NCI-H446 (cell line): Measurements from ENCODE around the gene UQCC5.

Experiments used
- DNase-seq, 2 experiments: peaks; one replicate each; lab custom pipeline; 2025; lab: John Stamatoyannopoulos, UW

UQCC5 gene

DNA sequence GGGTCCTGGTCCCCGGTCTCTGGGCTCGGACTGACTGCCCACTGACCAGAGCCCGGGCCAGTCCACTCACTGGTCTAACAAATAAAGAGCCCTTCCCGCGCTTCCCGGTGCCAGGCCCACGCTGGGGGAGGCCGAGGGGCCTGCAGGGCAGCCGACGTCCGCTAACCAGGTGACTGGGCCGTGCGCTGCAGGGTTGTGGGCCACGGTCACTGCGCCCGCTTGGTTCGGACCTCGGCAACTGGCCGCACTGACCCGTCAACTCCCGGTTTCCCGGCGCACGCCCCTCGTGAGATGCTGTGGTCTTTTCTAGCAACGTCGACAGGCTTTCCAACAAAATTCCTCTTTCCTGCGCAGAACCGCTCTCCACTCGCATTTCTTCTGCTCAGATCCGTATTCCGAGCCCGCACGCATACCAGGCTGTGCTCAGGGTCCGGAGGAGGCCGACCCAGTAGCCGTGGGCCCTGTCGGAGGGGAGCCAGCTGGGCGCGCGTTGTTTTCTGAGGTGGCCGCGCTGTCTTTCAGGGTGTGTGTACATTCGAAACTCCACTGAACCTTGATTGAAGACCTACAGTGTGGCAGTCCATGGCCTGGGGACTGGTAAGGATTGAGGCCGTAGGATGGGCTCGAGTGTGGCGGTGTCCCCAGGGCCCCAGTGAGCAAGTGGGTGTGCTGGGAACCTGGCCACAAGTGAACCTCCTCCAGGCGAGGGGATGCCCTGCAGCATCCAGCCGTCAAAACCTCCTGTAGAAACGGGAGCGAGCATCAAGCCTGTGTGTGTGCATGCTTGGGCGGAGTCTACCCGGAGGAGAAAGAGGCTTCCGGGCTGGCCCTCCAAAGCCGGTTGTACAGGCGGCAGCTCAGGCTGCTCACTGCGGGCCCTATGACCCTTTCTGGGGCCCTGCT lies 1.9 kb upstream of the UQCC5 start:
- no peak for DNase-seq

- no peak for DNase-seq
These were observed 844 bp upstream of the UQCC5 start for GRCh38 chr3:52535411-52536111.

DNA sequence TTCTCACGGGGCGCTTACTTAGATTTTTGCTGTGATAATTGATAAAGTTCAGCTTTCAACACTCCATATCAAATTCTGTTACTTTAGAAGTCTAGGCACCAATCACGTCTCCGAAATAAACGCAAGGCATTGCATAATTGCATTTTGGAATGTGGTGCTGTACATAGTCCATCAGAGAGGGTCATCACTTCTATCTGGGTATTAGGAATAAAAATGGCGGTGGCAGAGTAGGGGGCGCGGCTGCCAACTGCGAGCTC lies 365 bp upstream of the UQCC5 start:
- no peak for DNase-seq

- no peak for DNase-seq
These were observed 788 bp downstream of the UQCC5 start for GRCh38 chr3:52537165-52537620.

GRCh38 chr3:52537726-52538421 lies 1.5 kb downstream of the UQCC5 start:
- DNase-seq: no peak

DNA sequence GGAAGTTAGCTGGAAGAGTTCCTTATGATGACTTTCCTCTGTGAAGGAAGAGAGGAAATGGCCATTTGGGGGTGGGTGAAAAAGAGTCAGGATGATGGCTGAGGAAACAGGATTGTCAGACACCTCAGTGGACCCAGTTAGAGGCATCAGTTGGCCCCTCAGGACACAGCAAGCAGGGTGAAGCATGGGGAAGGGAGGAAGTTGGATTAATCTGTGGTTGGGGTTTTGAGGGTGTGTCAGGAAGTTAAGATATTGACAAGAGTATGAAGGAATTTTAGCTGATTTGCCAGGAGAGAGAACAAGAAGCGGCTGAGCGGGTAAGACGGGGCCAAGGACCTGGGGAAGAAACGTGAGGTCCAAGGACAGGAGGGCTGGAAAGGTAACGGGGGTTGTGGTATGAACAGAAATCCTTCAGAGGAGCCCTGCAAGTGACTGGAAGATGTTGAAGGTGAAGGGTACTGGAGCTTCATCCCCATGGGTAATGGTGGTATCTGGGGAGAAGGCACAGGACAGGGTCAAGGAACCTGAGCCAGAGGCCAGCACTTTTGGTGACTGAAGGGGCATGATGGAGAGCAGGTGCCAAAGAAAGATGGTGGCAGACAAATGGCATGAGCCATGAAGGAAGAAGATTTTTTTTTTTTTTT lies 2.7 kb downstream of the UQCC5 start:
- no peak for DNase-seq

GRCh38 chr3:52541050-52541449 lies 4.6 kb downstream of the UQCC5 start:
- no peak for DNase-seq

DNA sequence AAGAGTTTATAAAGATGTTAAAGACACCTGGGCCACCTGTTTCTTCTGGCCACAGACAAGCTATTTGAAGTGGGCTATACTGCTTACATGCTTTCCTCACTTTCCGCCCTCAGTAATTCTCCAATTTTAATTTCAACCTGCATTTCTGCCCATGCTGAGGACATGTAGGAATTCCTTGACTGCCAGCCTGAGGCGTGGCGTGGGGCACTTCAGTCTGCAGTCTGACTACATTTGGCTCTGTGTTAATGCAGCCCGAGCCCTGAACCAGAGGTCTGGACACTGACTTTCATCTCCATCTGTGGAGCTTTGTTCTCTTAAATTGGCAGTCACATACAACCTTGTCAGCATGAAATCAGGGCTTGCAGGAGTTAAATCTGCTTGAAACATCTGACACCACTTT lies 8.5 kb downstream of the UQCC5 start:
- DNase-seq: no peak

GRCh38 chr3:52546111-52546901 lies 9.9 kb downstream of the UQCC5 start:
- no peak for DNase-seq

DNA sequence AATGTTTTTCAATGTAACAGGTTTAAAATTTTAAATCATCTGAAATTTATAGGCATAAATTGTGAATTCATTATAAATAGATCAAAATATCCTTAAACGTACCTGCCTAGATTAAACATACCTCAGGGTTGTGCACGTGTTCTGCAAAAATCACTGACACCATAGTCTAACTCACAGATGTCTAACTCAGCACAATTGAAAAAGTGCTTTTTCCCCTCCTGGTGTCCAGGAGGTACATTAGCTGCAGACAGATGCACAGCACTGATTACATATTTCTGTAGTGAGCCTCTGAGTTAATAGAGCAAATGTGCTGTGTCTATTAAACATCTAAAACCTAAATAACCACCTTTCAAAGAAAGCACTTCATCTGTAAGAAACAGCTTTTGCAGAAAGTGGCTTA lies 10.7 kb downstream of the UQCC5 start:
- no peak for DNase-seq

DNA sequence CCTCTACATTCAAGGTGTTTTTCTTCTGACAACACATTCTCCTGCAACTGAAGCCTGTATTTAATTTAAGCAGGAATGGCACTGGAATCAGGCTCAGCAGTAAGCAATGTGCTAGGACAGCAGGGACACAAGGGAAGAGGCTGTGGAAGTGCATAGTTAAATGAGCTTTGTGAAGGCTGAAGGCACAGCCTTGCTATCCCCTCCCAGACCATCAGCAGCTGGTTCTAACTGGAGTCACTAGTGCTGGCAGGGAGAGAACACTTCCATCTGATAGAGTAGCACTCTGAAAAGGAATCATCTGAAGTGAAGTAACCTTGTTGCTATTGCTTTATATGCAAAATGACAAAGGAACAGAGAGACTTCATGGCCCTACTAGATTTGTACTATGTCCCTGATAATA lies 14.7 kb downstream of the UQCC5 start:
- DNase-seq: no peak

GRCh38 chr3:52552089-52552488 lies 15.7 kb downstream of the UQCC5 start:
- DNase-seq: no peak

DNA sequence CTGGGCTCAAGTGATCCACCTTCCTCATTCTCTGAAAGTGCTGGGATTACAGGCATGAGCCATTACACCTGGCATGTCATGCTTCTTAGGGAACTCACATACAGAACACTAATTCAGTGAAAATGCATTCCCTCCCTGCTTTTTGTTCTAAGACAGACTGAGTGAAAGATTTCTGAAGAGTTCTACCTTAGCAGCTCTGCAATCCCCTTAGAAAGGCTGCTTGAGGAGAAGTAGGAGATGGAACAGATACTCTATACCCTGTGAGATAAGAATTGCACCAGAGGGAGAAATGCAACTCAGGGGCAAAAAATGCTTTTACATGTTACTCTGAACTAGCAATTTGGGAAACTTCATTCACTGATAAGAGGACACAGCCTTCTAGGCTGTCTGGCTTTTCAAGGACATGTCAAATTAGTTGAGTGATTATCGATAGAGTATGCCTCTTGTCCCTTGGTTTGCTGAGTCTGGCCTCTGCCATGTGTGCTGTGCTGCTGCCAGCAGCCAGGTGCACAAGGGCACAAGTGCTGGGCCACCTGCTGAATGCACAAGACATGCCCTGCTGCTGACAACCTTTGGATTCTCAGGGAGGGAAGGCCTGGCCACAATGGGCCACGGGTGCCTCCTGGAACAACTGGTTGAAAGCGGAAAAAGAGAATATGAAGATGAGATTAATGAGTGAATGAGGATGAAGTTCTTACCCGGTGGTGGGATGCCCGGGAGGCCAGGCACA lies 17.8 kb downstream of the UQCC5 start:
- DNase-seq: no peak

DNA sequence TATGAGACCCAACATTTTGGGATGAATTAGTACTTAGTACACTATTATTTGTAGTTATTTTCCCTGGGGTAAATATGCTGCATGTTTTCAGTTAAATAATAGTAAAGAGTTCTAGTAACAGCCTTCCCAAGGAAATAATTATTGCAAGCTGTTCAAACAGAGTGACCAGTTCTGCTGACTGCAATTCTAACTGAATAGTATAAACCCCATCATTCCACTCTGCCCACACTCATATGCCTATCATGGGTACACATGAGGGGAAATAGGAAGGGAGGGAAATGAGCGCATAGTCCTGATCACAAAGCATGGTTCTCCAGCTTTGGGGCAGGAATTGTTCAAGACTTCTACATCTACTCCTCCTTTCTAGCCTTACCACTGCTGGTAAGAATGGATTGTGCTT lies 18.7 kb downstream of the UQCC5 start:
- no peak for DNase-seq

GRCh38 chr3:52557011-52557960 lies 20.9 kb downstream of the UQCC5 start:
- no peak for DNase-seq

DNA sequence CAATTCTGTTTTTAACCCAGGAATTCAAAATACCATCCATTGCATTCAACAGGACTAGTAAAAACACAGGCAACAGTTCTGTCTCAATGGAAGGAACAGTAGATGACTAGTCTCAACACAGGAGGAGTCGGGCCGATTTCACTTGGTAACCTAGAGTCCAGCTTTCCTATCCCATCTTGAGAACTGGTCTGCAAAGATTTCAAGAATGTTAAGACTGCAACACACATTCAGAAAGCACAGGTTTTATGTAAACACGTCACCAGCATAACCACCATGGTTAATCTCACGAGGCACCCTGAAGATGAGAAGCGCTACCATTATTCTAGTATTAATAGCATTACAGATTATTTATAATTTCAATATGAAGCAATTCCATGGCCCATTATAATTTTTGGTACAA lies 22.0 kb downstream of the UQCC5 start:
- no peak for DNase-seq

DNA sequence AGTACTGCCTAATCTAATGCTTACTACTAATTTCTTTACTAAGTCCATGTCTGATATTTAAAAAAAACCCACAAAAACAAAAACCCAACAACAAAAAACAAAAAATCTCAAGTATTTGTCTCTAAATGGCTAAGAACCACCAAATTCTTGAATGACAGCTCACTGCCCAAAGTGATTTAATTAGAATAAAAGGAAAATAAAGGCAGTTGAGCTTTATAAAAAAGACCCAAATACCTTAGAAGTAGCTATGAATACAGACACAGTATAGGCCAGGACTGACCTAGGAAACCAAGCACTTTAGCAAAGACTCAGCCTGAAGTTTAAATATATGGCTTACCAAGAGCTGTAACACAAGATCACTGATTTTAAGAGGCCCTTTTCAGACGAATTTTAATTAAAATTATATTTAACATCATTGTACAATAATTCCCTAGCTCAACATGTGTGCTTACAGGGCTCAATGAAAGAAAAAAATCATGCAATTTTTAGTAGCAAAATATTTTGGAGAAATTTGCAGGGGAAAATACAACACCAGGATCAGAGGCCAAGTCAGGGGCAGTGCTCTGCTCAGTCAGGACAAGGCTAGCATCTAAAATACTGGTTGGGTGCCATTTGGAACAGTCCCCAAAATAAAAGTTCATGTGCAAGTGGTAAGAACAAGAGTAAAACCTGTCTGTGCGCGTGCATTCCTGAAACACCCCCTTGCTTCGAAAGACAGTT lies 24.8 kb downstream of the UQCC5 start:
- DNase-seq: no peak

DNA sequence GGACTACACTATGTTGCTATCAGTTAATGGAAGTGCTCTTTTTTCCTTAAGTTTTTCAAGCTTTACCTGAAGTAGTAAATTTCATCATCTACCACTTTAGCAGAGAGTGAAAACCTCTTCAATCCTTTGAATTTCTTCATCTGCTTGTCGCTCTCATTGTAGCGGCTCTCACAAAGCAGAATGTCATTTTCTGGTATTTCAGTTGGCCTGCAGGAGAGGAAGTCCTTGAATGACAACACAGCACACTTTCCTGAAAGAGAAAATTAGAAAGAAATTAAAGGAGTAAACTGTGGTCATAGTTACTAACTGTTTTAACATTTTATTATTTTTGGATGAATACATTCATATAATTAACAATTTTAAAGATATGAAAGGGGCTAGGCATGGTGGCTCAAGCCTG lies 27.6 kb downstream of the UQCC5 start:
- no peak for DNase-seq

GRCh38 chr3:52568069-52568468 lies 31.7 kb downstream of the UQCC5 start:
- no peak for DNase-seq
